ENCODE measurements around the gene SERPINA3.

GRCh38 chr14:94591073-94591472, 21.1 kb upstream of the SERPINA3 start:
- no peak for TF ChIP-seq CTCF (conservative IDR thresholded peaks at IDR 0.05)
- TF ChIP-seq EZH2 (IDR thresholded peaks at IDR 0.05; ENCODE audit: low read depth) = no peak
